DMS153 treated with DMSO at 0.1 percent for 48 hours (cell line): ENCODE data around the gene N4BP2L2.

Experiments
- DNase-seq: peaks from one replicate; lab custom pipeline; 2025; ENCODE audit not compliant: unreplicated experiment; lab: John Stamatoyannopoulos, UW

The N4BP2L2 gene

DNA sequence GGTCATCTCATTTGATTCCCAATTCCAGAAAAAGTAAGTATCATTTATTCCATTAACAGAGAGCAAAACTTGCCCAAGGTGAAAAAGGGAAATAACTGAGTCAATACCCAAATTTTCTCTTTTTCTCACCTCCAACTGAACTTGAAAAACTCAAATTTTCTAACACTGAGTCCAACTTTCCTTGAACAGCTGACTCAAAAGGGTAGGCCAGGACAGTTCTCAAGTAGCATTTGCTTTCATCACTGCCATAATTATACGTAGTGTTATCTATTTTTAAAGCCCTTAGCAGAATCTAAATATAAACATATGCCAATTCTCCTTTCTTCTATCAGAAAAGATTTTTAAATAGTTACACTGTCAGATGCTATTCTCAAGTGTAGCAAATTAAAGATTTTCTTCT is 3.5 kb downstream of the N4BP2L2 start:
- DNase-seq = no peak

DNA sequence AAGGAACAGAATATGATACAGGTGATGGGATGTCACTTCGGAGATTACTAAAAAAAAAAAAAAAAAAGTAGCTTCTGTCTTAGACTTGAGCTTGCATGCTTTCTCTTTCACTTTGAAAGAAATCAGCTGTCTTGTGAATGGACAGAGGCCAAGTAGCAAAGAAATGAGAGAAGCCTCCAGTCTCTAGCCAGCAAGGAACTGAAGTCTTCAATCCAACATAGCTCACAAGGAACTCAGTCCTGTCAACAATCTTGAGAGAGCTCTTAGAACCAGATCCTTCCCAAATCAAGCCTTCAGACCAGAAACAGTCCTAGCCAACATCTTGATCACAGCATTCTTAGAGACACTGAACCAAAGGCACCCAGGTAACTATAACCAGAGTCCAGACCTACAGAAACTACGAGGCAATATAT is 7.7 kb downstream of the N4BP2L2 start:
- no peak for DNase-seq

DNA sequence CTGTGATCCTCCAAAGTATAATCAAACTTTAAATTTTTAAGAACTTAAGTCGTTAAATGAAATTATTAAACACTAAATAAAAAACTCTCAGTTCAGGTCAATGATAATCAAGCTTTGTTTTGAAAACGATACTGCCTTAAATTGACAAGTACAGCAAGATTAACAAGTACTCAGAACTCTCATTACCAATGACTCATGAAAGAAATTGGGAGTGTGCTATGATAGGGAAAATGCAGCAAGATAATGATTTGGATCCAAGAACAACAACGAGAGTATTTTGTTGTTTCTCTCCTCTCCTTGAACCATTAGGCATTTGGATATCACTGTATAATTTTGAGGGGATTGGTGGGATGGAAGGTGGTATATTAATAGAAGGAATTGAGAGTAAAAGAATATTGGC is 10.2 kb downstream of the N4BP2L2 start:
- DNase-seq = no peak

DNA sequence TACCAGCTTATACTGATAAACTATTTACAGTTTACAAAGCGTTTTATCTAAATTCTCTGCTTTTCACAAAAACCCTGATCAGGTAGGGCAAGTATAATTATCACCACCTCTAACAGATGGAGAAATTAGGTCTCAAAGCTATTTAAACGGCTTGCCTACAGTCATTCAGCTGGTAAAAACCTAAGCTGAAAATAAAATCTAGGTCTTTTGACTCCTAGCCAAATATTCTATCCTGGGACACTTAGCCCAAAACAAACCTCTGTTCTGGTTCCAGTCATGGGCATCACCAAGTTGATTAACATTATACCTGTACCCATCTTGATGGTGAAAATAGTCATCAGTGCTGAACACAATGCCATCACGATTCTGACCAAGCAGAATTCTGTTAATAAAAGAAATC is 11.4 kb downstream of the N4BP2L2 start:
- no peak for DNase-seq

DNA sequence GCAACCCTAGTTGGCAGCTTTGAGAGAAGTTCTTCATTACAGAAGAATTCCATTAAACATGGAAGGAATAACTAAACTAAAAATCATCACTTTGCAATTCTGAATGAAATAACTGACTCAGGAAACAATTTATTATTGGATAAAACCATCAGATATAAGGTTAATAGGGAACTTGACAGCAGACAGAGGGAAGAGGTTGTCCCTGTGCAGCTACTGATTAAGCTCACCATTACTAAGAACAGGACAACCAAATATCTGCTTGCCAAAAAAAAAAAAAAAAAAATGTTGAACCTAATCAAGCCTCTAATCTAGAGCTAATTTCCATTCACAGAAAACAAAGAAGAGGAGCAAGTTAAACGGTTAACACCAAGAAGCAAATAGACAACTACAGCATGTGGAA is 12.8 kb downstream of the N4BP2L2 start:
- no peak for DNase-seq

DNA sequence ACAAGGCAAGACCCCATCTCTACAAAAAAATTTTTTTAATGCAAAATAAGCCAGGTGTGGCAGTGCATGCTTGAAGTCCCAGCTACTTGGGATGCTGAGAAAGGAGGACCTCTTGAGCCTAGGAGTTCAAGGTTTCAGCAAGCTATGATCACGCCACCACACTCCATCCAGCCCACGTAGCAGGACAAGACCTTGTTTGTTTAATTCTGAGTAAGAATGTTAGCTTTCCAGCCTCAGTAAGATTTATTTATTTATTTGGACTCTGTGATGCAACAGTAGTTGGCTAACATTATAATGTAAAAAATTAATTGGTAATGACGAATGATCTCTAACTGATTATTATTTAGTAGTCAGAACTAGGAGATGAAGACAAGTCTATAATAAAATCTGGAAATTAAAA is 23.3 kb downstream of the N4BP2L2 start:
- DNase-seq = no peak

DNA sequence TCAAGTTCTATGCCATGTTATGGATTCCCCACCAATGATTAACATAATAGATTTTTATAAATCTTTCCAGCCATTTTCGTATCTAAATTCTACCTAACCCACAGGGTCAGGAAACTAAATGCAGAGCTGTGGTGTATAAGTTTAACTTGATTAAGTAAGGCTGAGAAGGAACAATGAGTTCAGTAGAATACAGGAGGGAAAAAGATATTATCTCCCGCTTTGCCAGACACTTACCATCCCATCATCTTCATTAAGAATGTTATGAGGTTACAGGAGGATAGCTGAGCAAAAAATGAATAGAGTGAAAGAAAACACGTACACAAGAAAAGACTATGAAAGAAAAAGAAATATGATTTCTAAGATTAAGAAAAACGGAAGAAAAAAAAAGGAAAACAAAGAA is 27.1 kb downstream of the N4BP2L2 start:
- DNase-seq = no peak

DNA sequence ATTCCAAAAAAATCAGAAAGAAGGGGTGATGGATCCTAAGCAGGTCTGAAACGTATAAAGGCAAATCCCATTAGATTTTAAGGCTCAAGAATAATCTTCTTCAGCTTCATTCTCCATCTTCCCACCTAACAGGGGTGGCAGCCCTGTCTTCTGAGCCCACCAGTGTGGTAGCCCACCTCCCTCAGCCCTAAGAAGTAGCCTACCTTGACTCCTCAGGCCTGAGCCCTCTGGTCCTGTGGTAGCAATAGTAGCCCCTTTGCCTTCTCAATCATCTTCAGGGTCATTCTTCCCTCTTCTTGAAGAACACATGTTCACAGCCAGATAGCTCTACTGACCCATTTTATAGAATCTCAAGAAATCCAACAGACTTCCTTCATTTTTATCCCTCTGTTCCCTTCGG is 33.7 kb downstream of the N4BP2L2 start:
- DNase-seq = no peak

DNA sequence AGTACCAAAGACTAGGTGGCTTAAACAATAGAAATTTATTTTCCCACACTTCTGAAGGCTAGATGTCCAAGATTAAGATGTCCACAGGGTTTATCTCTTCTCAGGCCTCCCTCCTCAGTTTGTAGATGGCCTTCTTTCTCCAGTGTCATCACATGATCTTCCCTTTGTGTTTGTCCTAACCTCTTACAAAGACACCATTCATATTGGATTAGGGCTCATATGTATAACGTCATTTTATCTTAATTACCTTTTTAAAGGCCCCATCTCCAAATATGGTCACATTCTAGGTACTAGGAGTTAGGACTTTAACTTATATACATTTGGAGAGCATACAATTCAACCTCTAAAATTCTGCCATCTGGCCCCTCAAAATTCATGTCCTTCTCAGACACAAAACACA is 34.3 kb downstream of the N4BP2L2 start:
- DNase-seq = no peak

DNA sequence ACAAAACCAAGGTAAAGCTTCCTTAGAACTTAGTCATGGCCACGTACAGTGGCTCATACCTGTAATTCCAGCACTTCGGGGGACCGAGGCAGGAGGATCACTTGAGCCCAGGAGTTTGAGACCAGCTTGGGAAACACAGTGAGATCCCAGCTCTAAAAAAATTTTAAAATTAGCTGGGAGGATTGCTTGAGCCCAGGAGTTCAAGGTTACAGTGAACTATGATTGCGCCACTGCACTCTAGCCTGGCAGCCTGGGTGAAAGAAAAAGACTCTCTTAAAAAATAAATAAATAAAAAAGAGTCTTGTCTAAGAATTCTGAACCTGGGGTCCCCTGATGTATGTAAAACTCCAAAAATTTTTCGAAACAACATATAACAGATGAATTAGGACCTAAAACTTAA is 34.9 kb downstream of the N4BP2L2 start:
- no peak for DNase-seq

DNA sequence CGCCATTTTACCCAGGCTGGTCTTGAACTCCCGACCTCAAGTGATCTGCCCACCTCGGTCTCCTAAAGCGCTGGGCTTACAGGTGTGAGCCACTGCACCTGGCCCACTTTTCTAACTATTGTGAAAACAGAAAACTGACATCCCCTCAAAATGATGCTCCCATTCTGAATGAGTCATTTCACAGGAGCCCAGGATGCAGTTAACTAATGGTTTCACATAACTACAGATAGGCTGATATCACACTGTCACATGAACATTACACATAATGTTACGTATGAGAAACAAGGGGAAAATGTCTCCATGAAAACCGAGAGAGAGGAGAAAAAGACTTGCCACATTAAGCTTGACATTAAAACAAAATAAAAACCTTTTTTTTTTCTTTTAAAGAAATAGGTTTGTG is 37.5 kb downstream of the N4BP2L2 start:
- no peak for DNase-seq

DNA sequence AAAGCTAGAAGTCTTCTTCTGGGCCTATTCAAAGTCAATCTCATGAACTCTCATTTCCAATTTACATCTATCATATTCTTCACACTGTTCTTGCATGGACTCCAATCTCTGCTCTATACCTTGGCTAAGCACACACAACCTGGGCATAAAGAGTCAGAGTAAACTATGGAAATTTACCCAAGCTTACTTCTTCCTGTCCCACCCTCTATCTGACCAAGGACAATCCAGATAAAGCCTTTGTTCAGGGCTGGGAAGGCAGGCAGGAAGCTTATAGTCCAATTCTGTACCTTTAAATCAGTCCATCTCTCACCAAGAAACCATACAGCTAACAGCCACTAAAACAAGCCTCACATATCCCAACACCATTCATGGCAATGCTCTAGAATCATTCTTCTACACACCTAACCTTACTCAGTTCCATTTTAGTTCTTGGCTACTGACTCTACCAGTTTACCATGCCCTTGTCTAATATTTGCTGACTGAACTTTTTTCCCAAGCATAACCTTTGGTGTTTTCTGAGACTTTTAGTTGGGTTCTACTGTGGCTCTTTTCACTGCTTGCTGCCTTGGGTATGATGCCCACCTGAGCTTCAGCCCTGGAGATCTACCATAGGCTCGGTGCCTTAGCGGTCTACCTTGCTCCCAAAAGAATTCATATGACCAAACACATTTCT is 38.9 kb downstream of the N4BP2L2 start:
- DNase-seq = no peak

DNA sequence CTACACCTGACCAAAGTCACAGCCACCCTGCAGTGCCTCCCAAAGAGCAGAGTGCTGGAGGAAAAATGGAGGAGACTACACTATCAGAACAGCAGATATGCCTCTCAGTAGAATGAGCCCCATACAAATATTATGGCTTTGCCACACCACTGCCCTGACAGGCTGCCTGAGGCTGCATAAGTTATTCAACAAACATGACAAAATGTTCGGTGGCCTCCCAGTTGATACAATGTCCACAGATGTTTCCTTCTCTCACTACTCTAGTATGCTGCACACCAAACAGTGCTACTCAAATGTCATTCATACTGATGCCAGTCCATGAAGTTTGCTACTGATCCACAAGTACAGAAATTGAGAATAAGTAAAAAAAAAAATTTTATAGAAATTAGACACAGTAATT is 41.0 kb downstream of the N4BP2L2 start:
- DNase-seq = no peak

DNA sequence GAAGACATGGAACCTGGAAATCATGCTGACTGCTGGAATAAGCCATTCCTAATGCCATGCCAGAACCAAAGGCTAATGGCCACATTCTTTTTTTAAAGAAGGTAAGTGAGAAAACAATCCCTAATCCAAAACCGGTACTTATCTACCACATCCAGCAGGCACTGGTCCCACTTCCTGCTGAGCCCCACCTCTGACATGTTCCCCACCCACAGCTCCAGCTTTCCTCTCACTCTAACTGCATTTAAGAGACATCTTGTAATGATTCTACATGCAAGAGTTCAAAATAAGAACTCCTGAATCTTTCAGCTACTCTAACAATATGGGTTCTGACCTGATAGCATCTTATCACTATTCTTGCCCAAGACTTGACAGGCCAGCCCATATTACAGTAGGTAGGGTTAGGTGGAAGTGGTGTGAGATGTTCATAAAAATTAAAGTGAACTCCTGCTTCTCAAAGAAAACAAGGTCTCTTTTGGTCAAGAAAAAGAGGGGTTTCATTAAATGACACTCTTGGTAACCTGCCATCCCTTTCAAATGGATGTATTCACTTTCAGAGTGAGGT is 41.9 kb downstream of the N4BP2L2 start:
- DNase-seq = no peak

DNA sequence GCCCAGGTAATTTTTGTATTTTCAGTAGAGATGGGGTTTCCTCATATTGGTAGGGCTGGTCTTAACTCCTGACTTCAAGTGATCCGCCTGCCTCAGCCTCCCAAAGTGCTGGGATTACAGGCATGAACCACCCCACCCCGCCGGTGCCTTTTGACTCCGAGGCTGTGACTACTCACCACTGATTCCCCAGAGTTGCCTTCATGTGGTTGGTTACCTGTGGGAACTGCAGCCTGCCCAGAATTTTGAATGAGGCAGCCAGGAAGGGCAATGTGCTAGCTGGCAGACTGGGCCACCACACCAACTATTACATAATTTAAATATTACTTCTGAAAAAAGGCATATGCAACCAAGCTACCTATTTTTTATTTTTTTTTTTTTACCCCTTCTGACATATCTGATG is 42.8 kb downstream of the N4BP2L2 start:
- no peak for DNase-seq

DNA sequence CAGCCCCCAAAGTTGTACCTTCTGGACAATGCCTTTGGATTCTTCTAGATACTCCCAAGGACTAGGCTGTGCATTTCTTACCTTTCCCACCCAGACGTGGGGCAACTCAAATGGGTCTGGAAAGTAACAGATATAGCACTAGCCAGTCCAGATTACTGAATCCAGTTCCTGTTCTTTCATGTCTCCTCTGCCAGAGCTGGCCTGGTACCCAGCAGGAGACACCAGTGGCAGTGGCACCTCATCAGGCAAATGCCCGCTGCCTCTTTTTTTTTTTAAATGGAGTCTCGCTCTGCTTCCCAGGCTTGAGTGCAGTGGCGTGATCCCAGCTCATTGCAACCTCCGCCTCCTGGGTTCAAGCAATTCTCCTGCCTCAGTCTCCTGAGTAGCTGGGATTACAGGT is 43.2 kb downstream of the N4BP2L2 start:
- no peak for DNase-seq

DNA sequence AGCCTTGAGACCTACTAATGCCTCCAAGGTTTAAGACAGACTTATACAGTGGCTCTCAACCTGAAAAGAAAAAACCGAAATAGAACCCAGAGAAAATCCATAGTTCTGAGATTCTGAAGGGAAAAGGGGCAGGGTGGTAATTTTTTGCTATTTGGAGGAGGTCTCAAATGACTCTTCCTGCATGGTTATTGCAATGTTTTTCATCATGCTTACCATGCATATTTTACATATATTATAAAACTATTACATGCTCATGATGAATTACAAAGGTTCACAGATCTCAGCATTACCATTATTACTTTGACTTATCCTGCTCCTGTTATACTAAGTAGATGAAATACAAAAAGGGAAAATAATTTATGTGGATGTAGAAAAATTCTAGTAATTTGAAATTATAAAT is 47.6 kb downstream of the N4BP2L2 start:
- DNase-seq = no peak

DNA sequence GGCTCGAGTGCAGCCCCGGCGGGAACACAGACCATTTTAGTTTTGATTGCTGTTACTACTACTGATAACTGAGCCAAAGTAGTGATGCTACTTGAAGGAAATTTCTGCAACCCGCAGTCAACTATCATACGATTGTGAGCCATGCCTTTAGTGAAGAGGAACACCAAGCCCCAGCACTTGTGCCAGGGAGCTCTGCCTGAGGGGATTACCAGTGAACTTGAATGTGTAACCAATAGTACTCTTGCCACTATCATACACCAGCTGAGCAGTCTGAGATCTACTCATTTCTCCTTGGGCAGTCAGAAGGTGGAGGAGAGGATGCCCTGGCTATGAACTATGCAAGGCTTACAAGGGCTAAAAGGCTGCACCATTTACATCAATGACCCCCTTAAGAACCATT is 61.7 kb downstream of the N4BP2L2 start:
- DNase-seq = no peak

DNA sequence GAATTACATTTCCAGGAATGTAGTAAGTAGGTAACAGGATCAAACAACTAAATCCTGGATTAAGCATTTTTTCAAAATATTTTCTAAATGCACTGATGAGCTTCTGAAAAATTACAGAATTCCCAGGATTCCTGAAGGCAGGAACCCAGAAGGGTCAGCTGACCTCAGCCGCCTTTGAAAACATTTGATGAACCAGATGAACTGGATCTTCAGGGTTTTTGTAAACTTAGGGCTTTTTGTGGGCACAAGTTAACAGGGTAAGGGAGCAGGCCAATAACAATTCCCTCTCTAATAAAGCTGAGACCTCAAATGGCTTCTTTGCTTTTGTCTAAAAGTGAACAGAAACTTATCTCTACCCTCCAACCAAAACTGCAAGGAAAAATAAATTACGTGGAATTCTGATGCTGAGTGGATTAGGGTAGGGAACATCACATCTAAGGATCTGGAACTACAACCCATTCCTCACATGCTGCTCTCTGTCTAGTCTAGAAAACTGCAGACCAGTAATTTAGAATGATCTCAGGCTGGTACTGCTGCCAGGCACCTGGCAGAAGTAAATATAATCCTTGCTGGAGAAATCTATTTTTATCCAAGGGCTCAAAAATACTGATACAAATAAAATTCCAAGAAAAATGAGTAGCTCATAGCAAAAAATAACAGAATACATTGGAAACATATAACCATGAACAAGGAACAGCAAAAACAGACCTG is 62.4 kb downstream of the N4BP2L2 start:
- DNase-seq = no peak

DNA sequence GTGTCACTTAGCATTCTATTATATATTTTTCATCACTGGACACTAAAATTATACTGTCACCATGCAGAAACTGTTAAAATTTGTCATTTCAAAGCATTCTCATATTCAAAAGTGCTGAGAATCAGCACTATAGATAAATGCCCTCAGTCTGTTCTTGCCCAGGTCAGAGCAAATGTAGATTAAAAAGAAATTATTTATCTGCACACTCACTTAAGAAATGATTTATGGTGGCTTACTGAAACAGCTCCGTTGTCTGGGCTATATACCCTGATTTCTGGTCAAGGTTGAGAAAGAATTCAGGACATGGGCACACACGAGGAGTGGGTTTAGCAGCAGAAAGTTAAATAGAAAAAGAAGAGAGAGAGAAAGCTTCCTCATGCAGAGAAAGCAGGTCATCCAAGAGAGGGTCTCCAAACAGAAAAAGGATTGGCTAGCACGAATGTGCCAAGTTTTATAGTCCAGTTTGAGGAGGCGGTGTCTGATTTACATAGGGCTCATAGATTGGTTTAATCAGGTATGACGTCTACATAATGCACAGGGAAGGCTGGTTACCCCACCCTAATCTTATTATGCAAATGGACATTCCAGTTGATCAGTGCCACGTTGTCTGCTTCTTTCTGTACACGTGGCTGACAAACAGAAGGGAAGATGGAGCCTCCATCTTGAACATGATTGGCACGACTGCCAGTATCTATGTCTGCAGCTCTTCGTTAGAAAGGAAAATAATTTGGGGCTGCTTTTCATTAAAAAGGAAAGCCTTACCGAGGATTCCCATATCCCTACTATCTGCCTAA is 63.4 kb downstream of the N4BP2L2 start:
- no peak for DNase-seq

DNA sequence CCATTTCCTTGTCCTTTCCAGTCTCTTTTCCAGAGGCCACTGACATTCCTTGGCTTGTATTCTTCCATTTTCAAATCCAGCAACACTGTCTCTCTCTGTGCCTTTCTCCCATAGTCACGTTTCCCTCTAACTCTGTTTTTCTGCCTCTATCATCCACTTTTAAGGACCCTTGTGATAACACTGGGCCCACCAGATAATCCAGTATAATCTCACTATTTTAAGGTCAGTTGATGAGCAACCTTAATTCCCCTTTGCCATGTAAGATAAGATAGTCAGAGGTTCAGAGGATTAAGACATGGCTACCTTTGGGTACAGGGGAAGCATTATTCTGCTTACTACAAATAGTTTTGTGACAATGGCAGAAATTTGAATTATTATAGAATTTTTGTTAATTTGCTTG is 64.9 kb downstream of the N4BP2L2 start:
- no peak for DNase-seq

DNA sequence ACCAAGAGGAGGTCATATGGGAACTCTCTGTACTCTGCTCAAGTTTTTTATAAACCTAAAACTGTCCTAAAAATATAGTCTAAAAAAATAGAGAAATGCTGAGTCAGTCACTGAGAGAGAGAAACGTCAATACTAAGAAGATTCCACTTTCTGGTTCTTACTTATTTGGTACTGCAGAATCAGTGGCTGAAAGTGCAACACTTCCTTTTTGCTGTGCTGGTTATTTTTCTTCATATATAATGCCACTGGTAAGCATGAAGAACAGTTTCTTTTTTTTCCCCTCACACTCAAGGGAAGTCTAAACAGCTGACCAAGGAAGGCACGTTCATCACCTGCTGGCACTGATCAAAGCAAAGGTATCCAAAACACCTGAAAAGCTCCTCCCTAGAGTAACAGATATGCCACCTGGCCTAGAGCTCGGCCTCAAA is 66.4 kb downstream of the N4BP2L2 start:
- no peak for DNase-seq
